Adipose tissue (tissue), 3 donors: ENCODE measurements around the gene MYH7B. TPM values are rescaled to one million over a fixed set of nuclear protein-coding genes. Genes with fewer than 3 reads are reported as not detected.

ENCODE experiments used
- H3K27ac ChIP-seq: one replicate; pipeline ENCODE4 v1.5.1; 2013; ENCODE audit warnings: low read depth, low read length
- WGBS, 3 donors: extraction: QIAGEN DNeasy Blood & Tissue Kit; methylation state at CpG; one replicate each; pipeline ENCODE4 v1.1.7; 2013; 5-methylcytosine and 5-hydroxymethylcytosine counted together
- polyA plus RNA-seq, 3 donors: library from polyadenylated mRNA; stranded (reverse); fragments of 200-250 nt; gene quantifications; one replicate each; pipeline ENCODE4 v1.2.3, GENCODE V29; 2013
- donor health status: healthy with polysubstance abuse.
- donor health status: Bipolar disorder and iron deficiency.
- donor health status: healthy.

Gene MYH7B
- polyA plus RNA-seq, 3 donors, result 0.30 to 3.1 (median 0.76) TPM

DNA sequence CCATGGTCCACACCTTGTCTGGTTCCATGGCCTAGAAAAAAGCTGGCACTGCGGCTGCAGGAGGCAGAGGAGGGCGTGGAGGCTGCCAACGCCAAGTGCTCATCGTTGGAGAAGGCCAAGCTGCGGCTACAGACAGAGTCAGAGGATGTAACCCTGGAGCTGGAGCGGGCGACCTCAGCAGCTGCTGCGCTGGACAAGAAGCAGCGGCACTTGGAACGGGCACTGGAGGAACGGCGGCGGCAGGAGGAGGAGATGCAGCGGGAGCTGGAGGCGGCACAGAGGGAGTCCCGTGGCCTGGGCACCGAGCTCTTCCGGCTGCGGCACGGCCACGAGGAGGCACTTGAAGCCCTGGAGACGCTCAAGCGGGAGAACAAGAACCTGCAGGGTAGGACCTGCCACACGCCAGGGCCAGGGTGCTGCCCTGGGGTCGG lies 43.4 kb downstream of the MYH7B start:
- WGBS, 3 donors, result 92 to 94% (median 93%) methylated on average over 24 to 25 of the region's 25 CpGs
- no peak overlapping the region for H3K27ac ChIP-seq

DNA sequence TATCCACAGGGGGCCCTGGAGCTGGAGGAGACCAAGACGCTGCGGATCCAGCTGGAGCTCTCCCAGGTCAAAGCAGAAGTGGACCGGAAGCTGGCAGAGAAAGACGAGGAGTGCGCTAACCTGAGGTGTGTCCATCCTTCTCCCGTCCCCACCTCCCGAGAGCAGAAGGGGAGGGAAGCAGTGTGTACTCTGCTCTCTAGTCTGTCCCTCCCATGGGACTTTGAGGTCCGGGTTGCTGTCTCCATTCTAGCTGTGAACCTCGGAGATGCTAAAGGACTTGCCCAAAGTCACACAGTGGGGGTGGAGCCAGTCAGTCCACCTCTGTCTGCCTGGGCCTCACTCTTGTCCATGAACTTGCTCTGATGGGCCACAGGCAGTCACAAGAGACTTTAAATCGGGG lies 44.1 kb downstream of the MYH7B start:
- 70 to 82% (median 74%) methylated on average over 9 to 10 of the region's 10 CpGs for WGBS, 3 donors
- H3K27ac ChIP-seq, result no peak overlapping the region

DNA sequence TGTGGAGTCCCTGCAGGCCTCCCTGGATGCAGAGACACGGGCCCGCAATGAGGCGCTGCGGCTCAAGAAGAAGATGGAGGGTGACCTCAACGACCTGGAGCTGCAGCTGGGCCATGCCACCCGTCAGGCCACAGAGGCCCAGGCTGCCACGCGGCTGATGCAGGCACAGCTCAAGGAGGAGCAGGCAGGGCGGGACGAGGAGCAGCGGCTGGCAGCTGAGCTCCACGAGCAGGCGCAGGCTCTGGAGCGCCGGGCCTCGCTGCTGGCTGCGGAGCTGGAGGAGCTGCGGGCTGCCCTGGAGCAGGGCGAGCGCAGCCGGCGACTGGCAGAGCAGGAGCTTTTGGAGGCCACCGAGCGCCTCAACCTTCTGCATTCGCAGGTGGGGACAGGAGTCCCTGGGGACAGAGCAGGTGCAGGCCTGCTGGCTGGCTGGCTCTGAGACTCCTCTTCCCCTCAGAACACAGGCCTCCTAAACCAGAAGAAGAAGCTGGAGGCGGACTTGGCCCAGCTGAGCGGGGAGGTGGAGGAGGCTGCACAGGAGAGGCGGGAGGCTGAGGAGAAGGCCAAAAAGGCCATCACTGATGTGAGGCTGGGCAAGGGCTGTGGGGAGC lies 44.7 kb downstream of the MYH7B start:
- no peak overlapping the region for H3K27ac ChIP-seq
- 93 to 94% (median 94%) methylated on average over 24 to 28 of the region's 28 CpGs for WGBS, 3 donors

DNA sequence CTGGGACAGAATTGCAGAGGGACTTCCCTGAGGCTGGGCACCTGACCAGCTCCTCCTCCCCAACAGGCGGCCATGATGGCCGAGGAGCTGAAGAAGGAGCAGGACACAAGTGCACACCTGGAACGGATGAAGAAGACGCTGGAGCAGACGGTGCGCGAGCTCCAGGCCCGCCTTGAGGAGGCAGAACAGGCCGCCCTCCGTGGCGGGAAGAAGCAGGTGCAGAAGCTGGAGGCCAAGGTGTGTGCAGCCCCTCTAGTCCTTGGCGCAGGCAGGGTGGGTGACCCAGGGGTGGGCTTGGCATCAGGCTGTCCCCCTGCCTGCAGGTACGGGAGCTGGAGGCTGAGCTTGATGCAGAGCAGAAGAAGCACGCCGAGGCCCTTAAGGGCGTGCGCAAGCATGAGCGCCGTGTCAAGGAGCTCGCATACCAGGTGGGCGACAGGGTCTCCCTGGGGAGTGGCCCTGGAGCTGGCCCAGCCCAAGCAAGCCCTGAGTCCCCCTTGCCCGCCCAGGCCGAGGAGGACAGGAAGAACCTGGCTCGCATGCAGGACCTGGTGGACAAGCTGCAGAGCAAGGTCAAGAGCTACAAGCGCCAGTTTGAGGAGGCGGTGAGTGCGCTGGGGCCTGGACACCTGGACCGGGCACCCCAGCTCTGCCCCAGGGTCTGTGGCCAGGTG lies 45.4 kb downstream of the MYH7B start:
- 90 to 96% (median 93%) methylated on average over 27 to 28 of the region's 28 CpGs for WGBS, 3 donors

DNA sequence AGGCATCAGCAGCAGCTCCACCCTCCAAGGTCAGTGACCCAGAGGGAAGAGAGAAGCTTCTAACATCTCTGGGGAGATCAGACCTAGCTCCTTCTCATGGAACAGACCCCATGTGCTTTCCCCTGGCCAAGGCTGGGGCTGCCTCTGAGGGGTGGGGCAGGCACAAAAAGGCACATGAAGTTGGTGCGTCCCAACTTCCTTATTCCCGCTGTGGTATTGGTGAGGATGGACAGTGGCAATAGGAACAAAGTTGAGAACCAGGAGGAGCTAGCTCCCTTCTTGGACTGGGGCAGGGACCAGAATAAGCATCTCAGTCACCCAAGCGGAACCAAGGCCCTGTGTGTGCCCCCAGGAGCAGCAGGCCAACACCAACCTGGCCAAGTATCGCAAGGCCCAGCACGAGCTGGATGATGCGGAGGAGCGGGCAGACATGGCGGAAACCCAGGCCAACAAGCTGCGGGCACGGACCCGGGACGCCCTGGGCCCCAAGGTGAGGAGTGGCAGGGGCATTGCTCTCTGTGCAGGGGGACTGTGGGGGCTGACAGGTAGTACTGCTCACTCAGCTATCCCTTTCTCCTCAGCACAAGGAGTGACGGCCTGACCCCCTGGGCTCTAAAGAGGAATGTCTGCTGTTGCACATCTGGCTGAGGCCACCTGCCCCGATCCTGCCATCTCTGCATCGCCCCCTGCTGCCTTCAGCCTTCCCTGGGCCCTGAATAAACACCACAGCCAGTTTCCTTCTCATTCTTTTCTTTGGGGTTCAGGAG lies 46.1 kb downstream of the MYH7B start:
- H3K27ac ChIP-seq, result no peak overlapping the region
- 90 to 92% (median 91%) methylated on average over 15 of the region's 15 CpGs for WGBS, 3 donors

More for the DNA sequence above, 45.4 kb downstream of the MYH7B start:
- no peak overlapping the region for H3K27ac ChIP-seq

DNA sequence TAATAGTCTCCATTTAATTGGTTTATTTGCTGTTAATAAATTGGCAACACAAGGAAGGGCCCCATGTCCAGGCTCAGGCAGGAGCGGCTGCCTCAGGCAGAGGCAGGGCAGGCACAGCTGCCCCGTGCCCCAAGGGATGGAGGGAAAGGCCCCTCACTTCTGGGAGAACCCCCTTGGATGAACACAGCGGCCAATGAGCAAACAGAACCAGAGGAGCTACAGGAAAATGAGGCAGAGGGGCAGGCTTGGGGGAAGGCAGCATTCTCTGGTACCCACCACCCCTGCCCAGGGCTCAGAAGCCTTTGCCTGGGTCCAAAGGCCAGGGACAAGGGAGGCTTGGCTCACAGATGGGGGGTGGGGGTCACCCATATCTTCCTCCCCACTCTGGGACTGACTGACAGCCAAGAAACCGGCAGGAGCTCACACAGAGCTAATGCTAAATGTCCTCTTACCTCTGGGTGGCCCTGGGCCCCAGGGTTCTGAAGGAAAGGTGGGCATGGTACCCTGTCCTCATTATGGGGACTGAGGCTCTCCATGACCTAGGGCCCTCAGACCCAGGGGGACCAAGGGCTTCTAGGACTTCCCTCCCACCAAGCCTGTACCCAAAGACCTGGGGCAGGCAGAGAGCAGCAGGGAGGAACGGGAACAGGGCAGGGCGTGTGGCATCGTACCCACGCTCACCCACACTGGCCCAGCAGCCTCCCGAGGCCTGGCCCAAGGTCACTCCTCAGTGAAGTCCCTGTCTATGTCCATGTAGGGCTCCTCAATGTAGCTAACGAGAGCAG lies 47.0 kb downstream of the MYH7B start:
- H3K27ac ChIP-seq, result no peak overlapping the region
- 77 to 88% (median 80%) methylated on average over 10 of the region's 10 CpGs for WGBS, 3 donors

DNA sequence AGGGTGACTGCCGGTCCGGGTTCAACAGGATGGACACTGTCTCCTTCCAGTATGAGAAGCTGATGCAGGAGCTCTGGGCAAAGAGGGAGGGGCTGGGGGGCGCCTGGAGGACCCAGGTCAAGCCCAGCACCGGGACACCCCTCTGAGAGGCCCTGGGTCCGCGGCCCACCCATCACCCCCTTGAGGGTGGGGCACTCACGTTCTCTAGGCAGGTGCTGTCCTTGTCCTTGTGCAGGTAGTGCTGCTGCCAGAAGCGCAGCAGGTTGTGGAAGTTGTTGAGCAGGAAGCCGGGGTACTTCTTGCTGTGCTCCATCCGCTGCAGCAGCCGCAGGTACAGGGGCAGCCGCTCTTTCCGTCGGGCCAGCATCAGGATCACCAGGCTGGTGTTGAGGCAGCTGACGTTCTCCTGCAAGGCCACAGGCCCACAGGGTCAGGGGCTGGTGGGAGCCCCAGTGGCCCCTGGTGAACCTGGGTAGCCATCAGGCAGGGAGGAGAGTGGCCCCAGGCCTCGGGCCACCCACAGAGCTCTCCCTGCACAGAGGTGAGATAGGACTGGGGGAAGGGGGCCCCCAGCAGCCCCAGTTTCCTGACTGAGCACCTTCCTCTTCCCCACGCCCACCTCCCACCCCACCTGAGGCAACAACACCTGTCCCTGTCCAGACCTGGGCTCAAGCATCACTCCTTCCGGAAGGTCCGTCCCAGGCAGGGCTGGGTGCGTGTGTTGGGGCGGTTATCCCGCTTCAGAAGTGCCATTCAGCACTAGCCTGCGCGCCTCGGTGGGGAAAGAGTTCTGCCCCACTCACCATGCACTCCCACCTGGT lies 47.8 kb downstream of the MYH7B start:
- 90 to 95% (median 91%) methylated on average over 25 of the region's 25 CpGs for WGBS, 3 donors
- H3K27ac ChIP-seq, result no peak overlapping the region

DNA sequence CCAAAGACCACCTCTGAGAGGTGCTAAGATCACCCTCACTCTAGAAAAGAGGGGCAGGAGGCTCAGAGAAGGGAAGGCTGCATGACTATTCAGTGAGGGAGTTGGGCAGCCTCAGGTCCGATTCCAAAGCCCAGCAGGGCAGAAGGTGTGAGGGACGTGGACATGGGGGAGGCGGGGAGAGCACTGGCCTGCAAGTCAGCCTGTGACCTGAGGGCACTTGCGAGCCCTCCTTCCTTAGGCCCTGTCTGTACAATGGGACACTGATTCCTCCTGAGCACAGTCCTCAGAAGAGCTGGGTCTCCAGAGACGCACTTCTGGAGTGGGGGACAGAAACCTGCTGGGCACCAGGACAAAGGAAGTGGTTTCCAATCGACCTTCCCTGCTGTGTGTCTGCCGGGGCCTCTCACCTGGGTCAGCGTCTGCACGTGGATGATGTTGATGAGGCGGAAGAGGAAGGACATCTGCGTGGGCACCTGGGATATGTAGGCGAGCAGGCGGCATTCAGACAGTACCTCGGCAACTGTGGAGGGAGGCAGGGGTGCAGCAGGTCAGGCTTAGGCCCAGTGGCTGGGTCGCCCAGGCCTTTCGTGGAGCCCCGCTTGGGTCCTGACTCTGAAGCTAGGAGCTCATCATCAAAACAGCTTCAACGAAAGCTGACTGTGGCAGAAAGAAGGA lies 48.5 kb downstream of the MYH7B start:
- no peak overlapping the region for H3K27ac ChIP-seq
- 86 to 90% (median 87%) methylated on average over 18 of the region's 18 CpGs for WGBS, 3 donors

DNA sequence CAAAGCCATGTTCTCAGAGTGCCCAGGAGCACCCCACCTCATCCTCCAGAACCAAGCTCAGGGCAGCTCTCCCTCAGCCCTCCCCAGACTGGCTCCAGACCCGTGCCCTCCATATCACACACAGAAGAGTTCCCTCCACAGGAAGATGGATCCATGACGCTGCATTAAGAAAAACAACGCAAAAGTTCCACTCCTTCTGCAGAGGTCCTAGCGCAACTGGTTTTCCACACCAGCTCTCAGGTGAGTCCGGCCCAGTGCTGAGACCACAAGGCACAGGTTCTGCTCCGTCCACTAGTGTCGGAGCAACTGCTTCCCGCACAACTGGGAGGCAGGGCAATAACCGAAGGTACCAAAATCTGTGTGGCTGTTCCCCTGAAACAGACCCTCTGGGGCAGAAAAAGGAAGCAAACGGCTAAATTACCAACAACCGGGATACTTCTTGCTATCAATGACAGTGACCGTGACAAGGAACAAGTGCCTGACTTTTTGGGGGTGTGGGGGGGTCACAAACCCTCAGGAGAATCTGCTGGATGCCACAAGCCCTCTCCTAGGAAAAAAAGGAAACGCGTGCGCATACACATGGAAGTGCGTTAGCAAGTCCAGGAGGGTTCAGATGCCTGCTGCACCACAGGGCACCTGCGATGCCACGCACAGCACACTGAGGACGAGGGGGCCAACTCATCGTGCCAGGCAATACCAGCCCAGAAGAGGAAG lies 49.2 kb downstream of the MYH7B start:
- 92 to 95% (median 92%) methylated on average over 20 of the region's 20 CpGs for WGBS, 3 donors
- no peak overlapping the region for H3K27ac ChIP-seq

Other genes starting within 250 kb of the MYH7B start
- gene NCOA6, start 130.2 kb upstream of the MYH7B start, polyA plus RNA-seq, result 10 to 100 TPM in 2 of 3 donors, 1 to 10 TPM in 1; 7.8 to 20.5 (median 12.5) TPM
- gene GGT7, start 83.0 kb upstream of the MYH7B start, polyA plus RNA-seq, result 10 to 100 TPM in 2 of 3 donors, 1 to 10 TPM in 1; 8.1 to 12.8 (median 11.7) TPM
- 100 to 1,000 TPM in 1 of 3 donors, 10 to 100 TPM in 2; 22.9 to 150 (median 94.7) TPM for gene ACSS2, start 79.3 kb upstream of the MYH7B start, polyA plus RNA-seq
- gene GSS, start 62 bp upstream of the MYH7B start, polyA plus RNA-seq, result 10 to 100 TPM; 12.0 to 33.6 (median 29.9) TPM
- gene TRPC4AP, start 136.9 kb downstream of the MYH7B start, polyA plus RNA-seq, result 10 to 100 TPM; 36.1 to 54.5 (median 43.1) TPM
- gene EDEM2, start 191.5 kb downstream of the MYH7B start, polyA plus RNA-seq, result 10 to 100 TPM in 2 of 3 donors, 1 to 10 TPM in 1; 9.7 to 23.8 (median 23.3) TPM
- gene PROCR, start 216.2 kb downstream of the MYH7B start, polyA plus RNA-seq, result 10 to 100 TPM; 16.1 to 83.3 (median 78.7) TPM